RPMI7951 (cell line): ENCODE results near the gene AMPD1. TPM values are rescaled to one million over a fixed set of nuclear protein-coding genes. Genes with fewer than 3 reads are reported as not detected.

ENCODE experiments used
- DNase-seq: peaks from one replicate; pipeline ENCODE4 v3.0.0-alpha.2; 2012; ENCODE audit warnings: low read depth
- total RNA-seq: library from RNA; depleted of rRNA; stranded (reverse); fragments of >200 nt; shearing (Covaris generic); gene quantifications from 2 replicates; pipeline ENCODE4 v1.2.3, GENCODE V29; 2014; rRNA removed

AMPD1 gene
- not detected in 2 replicates for total RNA-seq

DNA sequence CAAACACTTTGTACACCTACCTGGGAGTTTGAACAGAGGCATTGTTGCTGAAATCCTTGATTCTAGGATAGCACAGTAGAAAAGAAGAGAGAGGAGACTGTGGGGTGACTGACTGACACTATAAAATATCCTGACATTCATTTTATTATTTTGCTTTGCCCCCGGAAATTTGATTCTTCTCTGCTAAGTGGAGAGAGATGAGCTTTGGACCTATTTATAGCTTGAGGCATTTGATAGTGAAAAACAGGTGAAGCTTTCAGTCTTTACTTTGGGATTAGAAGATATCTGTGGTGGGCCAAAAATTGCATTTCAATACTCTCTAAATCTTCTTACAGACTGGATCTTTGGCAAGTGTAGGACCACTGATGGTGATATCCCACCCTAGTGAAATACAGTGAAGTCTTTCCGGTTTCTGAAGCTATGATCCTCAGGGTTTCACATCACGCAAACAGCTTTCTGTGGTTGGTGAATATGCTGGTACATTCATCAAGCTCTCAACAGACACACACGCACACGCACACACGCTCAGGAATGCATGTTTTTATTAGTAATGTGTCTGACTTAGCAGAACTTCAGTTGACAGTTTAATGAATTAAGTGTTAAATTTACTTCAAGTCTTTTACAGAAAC, at the start of gene AMPD1:
Gene AMPD1 (minus strand): TSS at position 117 of the 629 bp plus-strand sequence. CDS start 75 bp downstream, at position 42.
- peak; percentile 19 for DNase-seq

GRCh38 chr1:114741963-114742746, 46.8 kb upstream of the AMPD1 start:
- no peak for DNase-seq

GRCh38 chr1:114740331-114740730, 45.0 kb upstream of the AMPD1 start:
- no peak for DNase-seq

DNA sequence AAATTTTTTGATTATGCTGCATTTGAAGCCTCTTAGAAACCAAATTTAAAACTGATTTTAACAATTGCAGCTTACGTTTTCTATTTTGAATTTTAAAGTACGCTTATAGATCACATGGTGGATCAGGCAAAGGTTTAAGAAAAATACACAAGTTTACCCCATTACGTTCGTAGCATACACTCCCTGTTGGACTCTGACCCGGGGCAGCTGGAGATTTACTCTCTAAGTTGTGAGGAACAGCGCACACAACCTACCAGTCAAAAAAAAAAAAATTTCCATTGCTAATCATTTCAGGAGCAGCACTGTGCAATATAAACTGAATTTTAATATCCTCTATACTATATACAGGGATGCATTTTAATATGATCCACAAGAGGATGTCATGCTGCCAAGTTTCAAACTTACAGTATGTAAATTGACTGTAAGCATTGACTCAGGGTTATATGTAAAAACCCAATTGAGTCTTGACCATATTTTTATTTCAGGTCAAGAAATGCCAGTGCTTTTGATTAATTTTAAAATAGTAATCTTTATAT, 42.0 kb upstream of the AMPD1 start:
- no peak for DNase-seq

- DNase-seq = no peak
These were observed 40.1 kb upstream of the AMPD1 start for GRCh38 chr1:114735479-114735878.

- no peak for DNase-seq
These were observed 34.4 kb upstream of the AMPD1 start for GRCh38 chr1:114729782-114730181.

- DNase-seq = no peak
These were observed 33.2 kb upstream of the AMPD1 start for GRCh38 chr1:114728553-114728952.

DNA sequence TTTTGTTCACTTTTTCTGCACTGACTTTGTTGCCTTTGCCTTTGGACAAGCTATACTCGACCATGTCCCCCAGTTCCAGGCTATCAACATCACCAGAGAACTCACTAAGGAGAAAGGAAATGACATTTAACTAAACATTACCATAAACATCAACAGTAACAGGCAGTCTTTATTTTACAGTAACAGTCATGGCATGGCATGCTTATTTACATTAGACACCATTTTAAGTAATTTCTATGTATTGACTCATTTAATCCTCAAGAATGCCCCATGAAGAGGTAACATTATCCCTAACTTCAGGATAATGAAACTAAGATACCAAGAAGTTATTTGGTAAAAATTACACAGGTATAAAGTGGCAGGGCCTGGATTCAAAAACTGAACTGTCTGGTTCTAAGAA, 29.9 kb upstream of the AMPD1 start:
- DNase-seq = no peak

GRCh38 chr1:114723915-114724314, 28.6 kb upstream of the AMPD1 start:
- DNase-seq = no peak

- no peak for DNase-seq
These were observed 28.1 kb upstream of the AMPD1 start for GRCh38 chr1:114723457-114723856.

DNA sequence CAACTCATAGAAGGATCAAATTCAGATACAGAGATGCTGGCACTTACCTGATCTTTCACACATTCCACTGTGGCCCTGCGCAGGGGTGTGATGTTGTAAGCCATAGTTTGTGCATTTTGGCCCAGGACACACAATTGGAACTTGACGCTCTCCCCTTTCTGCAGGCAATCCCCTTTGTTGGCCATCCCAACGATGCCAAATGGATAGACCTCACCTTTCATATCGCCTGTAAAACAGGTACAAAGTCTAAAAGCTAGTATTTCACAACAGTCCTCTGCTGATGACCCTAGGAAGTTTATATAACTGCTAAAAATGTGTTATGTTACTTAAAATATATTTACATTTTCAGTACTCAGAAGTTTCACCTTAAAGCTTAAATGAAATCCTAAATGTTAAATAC, 25.1 kb upstream of the AMPD1 start:
- no peak for DNase-seq

DNA sequence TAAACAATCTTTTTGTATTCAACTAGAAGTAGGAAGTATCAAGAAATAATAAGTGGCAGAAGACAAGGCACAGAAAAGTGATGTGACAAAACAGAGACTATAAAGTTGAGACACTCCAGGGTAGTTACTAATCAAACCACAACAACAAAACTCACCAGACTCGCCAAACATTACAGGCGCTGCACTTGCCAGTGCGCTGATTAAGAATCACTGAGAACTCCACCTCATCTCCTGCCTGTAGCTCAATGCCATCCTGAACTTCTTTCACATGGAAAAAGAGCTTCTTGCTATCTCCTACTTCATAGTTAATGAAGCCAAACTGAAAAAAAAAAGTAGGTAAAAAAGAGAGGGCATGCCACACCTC, 24.1 kb upstream of the AMPD1 start:
- DNase-seq = no peak

DNA sequence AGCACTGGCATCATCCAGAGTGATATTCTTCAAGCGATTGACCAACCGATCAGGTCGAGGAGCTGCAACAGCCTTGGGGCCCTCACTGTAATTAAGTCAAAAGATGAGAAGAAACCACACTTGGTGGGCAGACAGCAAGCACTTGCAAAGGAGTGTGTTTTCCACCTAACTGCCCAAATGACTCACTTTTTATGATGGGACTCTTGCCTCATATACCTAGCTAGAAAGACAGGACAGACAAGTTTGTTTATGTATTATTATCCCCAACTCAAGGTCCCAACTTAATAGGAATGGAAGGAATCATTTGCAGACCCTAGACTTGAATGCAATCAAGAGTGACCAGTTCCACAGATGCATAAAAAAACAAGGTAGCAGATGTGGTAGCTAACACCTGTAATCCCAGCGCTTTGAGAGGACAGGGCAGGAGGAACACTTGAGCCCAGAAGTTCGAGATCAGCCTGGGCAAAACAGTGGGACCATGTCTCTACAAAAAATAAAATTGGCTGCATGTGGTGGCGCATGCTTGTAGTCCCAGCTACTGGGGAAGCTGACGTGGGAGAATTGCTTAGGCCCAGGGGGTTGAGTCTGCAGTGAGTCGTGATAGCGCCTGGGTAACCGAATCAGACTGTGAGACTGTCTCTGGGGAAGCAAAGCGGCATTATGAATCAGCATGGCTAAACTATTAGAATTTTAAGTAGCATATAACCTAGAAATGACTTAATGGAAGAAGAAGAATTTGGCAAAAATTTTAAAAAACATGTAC, 23.5 kb upstream of the AMPD1 start:
- peak; percentile 9 for DNase-seq

GRCh38 chr1:114716304-114717170, 21.2 kb upstream of the AMPD1 start, which contains the start of gene NRAS:
Gene NRAS (minus strand): TSS chr1:114716771. CDS start chr1:114716160, 611 bp downstream.
- DNase-seq = peak; percentile 90

DNA sequence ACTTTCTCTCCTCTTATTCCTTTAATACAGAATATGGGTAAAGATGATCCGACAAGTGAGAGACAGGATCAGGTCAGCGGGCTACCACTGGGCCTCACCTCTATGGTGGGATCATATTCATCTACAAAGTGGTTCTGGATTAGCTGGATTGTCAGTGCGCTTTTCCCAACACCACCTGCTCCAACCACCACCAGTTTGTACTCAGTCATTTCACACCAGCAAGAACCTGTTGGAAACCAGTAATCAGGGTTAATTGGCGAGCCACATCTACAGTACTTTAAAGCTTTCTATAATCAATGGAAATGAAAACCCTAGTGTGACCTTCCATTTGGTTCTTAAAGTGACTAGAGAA, 20.6 kb upstream of the AMPD1 start:
- DNase-seq = no peak

- DNase-seq = no peak
These were observed 17.6 kb upstream of the AMPD1 start for GRCh38 chr1:114712977-114713376.

- DNase-seq = no peak
These were observed 15.0 kb upstream of the AMPD1 start for GRCh38 chr1:114710360-114710759.

GRCh38 chr1:114707604-114708003, 12.3 kb upstream of the AMPD1 start:
- DNase-seq = no peak

DNA sequence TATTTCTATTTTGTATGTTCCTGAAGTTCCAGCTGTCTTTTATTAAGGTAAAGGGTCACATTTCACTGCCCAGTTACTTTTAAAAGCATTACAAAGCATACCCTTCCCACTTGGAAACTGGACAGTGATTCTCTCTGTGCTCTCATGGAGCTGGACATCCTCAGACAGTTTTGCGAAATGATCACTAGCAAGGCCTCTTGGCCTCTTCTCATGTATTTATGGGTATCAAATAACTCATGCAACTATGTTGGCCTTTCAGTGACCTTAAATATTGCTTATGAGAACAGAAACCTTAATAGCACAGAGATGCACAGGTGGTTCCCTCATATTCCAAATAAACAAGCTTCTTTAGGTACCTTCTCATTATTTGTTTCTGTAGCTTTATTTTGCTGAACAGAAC, 7.9 kb upstream of the AMPD1 start:
- no peak for DNase-seq

DNA sequence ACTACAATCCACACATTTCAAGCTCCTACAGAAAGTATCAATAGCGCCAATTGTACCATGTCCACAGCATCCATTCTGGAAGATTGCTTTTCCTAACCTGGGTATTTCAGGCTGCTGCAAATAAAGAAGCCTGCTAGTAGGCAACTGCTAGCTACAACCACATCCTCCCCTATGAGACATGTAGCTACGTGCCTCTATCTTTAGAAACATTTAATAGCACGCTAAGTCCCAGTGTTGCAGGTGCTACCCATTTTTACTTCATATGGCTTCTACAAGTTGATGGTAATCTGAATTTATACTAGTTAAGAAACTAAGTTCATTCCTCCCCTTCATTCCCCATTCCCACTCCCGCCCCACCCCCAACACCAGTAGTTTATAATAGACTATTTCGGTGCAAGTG, 7.4 kb upstream of the AMPD1 start:
- no peak for DNase-seq

- DNase-seq = no peak
These were observed 6.6 kb upstream of the AMPD1 start for GRCh38 chr1:114701931-114702330.
